NCI-H1417 treated with DMSO at 0.1 percent for 48 hours (cell line): ENCODE data around the gene SGPL1.

Source experiments
- DNase-seq: peaks from one replicate; lab custom pipeline; 2025; lab: John Stamatoyannopoulos, UW

Gene SGPL1

GRCh38 chr10:70810967-70811366, 4.8 kb upstream of the SGPL1 start:
- no peak for DNase-seq

GRCh38 chr10:70811881-70812280, 3.9 kb upstream of the SGPL1 start:
- DNase-seq: no peak

DNA sequence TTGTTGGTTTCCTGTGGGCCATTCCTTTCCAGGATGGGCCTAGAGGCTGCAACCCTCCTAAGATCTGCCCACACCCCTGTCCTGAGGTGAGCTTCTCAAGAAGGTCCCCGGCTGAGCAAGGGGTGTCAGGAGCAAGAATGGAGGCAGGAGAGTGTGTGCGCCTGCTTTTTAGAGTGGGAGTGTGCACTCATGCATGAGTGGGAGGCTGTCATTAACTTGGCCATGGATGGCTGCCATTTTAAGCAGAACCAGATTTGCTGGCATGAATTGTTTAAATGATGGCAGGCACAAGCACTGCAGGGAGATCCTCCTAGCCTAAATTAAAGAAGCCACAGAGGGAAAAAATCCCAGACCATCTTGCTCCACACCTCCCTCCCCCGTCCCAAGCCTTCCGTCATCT, 2.9 kb upstream of the SGPL1 start:
- no peak for DNase-seq

- DNase-seq: no peak
Measured at GRCh38 chr10:70814126-70814525, 1.6 kb upstream of the SGPL1 start.

DNA sequence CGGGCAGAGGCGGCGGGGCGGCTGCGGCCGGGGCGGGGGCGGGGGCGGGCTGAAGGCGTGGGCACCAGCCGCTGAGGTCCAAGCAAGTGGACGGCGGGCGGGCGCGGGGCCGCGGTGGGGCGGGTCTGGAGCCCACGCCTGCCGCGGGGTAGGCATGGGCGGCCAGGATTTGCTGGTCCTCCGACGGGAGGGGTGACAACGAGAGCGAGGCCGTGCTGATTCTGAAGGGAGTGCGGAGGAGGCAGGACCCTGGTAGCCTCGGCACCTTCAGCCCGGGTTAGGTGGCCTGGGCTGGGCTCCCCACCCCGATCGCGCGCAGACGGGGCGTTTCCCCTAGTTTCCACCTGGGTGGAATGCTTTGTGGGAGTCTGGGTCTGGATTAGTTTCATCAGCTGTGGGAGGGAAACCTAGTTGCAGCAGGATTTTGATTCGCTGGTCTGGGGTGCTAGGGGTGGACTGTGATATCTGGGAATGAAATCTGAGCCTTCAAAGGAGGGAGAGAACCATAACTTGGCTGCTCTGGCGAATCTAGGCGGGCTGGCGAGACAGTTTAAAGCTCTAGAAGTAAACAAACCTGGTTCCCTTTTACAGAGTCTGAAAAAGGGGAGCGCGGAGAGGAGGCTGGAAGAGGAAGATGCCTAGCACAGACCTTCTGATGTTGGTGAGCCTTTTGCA, 609 bp downstream of the SGPL1 start:
- DNase-seq: no peak

DNA sequence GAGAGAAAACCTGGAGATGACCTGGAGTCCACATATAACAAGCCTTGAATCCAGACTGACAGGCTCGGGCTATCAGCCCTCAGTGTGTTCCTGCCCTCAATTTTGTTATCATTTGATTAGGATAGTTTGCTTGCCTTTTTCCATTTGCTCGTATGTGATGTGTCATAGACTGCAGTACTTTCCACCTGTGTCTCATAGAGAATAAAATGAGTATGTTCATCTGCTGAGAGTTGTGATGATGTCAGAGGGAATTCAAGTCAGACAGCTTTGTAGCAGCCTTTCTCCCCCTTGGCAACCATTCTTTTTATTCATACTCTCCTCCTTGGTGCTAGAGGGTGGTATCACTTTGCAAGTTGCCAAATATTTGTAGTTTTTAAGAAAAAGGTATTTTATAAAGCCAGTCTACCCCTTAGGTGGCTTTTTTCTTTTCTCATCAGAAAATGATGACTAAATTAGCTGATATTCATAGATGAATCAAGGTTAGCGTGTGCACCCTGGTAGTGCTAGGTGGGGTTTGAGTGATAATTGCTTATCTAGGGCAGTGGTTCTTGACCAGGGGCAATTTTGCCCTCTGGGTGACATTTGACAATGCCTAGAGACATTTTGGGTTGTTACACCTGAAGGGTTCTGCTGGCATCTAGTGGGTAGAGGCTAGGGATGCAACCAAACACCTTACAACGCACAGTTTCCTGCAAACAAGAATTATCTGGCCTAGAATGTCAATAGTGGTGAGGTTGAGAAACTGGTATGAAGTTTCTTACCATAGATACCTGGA, 5.4 kb downstream of the SGPL1 start:
- no peak for DNase-seq

- DNase-seq: no peak
Measured at GRCh38 chr10:70822076-70822820, 6.5 kb downstream of the SGPL1 start.

- no peak for DNase-seq
Measured at GRCh38 chr10:70827086-70827757, 11.5 kb downstream of the SGPL1 start.

- no peak for DNase-seq
Measured at GRCh38 chr10:70828923-70829322, 13.2 kb downstream of the SGPL1 start.

GRCh38 chr10:70829543-70829942, 13.8 kb downstream of the SGPL1 start:
- DNase-seq: no peak

GRCh38 chr10:70830164-70830563, 14.4 kb downstream of the SGPL1 start:
- DNase-seq: no peak

DNA sequence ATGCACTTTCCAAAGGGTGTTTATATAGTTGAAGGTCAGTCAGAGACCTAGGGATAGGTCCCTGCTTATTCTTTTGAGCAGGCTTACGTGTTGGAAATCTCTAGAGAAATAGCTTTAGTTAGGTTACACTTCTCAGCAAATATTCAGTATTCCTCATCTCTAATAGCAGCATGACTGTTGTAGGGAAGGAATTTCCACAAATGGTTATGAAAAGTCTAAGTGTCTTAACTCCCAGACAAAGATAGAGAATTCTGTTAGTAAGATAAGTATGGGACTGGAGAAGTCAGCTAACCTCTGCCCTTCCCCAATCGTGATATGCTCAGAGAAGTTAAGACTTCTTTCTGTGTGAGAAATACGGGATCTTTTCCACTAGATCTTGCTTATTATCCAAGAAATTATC, 16.5 kb downstream of the SGPL1 start:
- no peak for DNase-seq

DNA sequence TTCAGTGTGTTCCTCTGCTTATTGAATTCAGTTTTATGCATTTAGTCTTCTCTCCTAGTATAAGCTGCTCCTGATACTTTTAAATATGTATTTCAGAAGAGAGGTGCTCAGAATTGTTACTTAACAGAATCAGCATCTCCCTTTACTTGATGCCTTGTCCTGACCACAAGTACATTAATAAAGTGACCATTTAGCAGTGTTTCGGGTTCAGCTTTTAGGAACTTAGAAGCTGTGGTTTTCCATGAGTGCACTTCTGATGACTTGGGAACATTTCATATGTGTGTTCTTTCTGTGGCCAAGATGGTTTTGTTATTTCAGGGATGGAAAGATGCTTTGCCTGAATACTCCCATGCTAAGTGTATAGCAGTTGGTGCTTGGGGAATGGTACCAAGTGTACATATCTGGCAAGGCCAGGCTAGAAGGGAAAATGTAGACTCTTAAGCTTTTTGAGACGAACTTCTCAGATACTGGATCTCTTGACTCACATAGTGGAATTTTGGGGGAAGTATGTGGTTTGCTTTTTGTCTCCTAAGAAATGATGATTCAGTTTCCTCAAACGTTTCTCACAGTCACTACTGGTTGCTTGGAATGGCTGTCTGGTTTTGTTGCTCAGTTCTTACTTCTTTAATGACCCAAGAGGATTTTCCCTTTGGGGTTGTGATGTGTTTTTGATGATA, 17.2 kb downstream of the SGPL1 start:
- no peak for DNase-seq

DNA sequence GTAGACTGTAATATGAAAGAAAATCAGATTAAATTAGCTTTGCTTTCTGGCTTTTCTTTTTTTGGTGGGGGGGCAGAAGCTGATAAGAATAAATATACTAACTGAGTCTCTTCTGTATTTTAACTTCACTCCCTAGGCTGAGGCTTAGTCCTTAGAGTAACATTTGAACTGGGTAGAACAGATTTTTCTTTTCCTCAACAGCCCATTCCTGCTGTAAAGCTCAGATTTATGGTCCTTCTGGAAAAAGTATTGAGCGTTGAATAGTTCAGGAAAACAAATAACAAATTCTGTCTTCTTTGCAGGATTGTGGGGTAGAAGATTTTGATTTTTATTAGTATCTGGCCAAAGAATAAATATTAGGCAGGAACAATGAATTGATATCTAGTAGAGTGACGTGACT, 17.9 kb downstream of the SGPL1 start:
- no peak for DNase-seq

- DNase-seq: no peak
Measured at GRCh38 chr10:70834021-70834420, 18.3 kb downstream of the SGPL1 start.

DNA sequence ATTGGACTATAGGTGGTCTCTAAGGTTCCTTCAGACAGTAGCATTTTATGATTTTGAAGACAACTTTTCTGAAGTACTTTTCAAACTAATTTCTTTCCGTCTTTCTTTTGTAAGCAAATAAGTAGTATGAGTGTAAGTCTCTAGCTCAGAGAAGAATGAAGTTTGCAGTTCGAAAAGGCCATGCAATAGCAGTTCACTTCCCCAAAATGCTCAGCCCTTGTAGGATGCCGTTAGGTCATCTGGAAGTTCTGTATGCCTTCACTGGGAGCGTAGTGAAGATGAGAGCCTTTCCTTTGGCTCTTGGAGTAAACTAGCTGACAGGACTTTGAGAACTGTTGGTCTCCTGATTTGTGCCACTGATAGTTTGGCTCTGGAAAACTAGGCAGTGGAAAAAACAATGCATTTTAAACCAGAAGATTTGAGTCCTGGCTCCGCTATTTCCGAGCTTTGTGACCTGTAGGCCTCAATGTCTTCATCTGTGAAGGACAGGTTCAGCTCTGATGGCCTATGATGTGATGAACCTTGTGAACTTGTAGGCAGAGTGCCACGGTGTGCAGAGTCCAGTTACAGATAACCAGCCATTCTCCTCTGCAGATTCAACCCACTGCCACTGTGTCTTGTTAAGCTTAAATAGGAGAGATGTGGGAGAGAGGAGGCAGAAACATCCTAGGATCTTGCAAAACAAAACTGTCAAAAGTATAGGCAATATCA, 18.8 kb downstream of the SGPL1 start:
- DNase-seq: no peak

DNA sequence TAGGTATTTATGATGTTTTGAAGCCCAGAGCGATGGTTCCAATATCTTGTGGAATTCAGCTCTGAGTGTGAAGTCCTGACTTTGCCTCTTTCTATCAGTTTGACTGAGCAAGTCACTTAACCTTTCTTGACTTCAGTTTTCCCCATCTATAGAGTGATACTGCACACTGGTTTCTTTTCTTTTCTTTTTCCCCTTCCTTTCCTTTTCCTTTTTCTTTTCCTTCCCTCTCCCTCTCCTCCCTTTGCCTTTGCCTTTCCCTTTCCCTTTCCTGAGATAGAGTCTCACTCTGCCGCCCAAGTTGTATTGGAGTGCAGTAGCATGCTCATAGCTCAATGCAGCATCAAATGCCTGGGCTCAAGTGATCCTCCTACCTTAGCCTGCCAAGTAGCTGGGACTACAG, 20.6 kb downstream of the SGPL1 start:
- DNase-seq: no peak

GRCh38 chr10:70837660-70838059, 21.9 kb downstream of the SGPL1 start:
- no peak for DNase-seq

DNA sequence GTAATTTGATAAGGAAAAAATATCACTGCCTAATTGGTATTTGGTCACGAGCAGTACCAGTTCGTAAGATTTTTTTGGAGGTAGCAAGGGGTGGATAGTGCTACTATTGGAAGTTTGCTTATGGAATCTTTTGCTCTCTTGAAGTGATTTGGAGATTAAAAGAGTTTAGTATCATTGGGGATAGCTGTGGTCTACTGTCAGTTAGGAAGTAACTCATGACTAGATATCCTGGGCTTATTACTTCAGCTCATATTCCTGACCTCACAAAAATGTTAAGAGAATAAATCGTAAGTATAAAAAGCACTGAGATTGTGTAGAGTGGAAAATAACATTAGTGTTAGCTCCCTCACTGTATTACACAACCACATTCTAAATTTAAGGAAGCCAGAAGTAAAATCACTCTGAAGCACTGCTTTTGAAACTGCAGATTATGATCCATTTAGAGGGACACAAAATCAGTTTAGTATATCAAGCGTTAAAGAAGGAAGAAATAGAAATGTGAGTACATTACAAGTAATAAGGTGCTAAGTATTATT, 22.6 kb downstream of the SGPL1 start:
- no peak for DNase-seq

GRCh38 chr10:70840836-70841235, 25.1 kb downstream of the SGPL1 start:
- DNase-seq: no peak

GRCh38 chr10:70843333-70843732, 27.6 kb downstream of the SGPL1 start:
- DNase-seq: no peak
